ENCODE measurements around the gene GNG8. TPM values are rescaled to one million over a fixed set of nuclear protein-coding genes. Genes with fewer than 3 reads are reported as not detected.

The GNG8 gene
- total RNA-seq, 1 donor from 2014 or later: not detected

DNA sequence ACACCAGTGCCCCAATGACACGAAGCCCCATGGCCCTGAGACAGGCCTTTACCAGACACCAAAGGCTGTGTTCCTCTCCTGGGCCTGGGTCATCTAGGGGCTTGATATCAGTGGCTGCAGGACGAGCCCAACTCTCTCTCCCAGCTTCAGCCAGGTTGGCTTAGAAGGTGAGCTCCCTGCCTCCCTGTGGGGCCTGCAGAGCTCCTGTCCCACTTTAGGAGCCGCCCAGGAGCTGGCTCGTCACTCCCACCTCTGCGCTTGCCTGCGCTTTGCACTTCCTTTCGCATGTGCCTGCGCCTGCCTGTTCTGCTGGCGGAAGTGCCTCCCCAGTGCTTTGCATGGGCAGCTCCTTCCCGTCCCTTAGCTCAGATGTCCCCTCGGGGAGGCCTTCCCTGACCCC is 30.0 kb downstream of the GNG8 start:
- Histone ChIP-seq H3K27me3 (ENCODE audit: low read depth) (no peaks in the 10 kb centered on the region), H3K4me3 (no peak overlapping the region), H3K4me1 (peaks cover 29% of the 10 kb centered on the region), H3K27ac (no peak overlapping the region), H3K9me3 (no peaks in the 10 kb centered on the region), H3K36me3 (peaks cover 52% of the 10 kb centered on the region)
- peak; percentile 41 for DNase-seq
- intact Hi-C loops (cut with DNase I): loop anchor here (10.0 kb wide), 1 partner anchor 59 kb away; the partner anchor contains the start of gene DACT3
- ATAC-seq: no peak
- TF ChIP-seq, protein P1, sequence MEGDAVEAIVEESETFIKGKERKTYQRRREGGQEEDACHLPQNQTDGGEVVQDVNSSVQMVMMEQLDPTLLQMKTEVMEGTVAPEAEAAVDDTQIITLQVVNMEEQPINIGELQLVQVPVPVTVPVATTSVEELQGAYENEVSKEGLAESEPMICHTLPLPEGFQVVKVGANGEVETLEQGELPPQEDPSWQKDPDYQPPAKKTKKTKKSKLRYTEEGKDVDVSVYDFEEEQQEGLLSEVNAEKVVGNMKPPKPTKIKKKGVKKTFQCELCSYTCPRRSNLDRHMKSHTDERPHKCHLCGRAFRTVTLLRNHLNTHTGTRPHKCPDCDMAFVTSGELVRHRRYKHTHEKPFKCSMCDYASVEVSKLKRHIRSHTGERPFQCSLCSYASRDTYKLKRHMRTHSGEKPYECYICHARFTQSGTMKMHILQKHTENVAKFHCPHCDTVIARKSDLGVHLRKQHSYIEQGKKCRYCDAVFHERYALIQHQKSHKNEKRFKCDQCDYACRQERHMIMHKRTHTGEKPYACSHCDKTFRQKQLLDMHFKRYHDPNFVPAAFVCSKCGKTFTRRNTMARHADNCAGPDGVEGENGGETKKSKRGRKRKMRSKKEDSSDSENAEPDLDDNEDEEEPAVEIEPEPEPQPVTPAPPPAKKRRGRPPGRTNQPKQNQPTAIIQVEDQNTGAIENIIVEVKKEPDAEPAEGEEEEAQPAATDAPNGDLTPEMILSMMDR (IDR thresholded peaks at IDR 0.05): no peak

DNA sequence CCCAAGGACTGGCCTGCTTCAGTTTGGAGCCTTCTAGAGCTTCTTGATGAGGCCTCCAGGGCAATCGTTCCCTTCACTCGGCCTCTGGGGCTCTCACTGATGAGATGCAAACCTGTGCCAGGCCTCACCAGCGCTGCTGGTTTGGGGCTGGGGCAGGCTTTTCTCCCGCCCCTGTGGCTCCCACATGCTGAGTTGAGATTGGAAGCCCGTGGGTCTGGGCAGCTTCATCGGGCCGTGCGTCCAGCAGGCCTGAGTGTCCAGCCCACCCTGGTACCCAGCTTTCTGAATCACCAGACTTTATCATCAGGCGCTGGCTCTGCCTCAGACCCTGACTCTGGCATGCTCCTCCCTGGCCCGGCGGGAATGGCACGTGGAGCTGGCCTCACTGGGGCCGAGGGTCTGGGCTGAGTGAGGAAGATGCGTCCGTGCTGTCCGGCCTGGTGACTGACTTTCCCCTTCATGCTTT is 30.6 kb downstream of the GNG8 start:
- DNase-seq: peak; percentile 43
- Histone ChIP-seq H3K4me3 (no peak overlapping the region), H3K4me1 (peaks cover 25% of the 10 kb centered on the region), H3K27me3 (ENCODE audit: low read depth) (no peaks in the 10 kb centered on the region), H3K9me3 (no peaks in the 10 kb centered on the region), H3K36me3 (peaks cover 49% of the 10 kb centered on the region), H3K27ac (no peak overlapping the region)
- intact Hi-C loops (cut with DNase I): loop anchor here (10.0 kb wide), 1 partner anchor 59 kb away; the partner anchor contains the start of gene DACT3
- TF ChIP-seq, protein P1 (IDR thresholded peaks at IDR 0.05): no peak
- no peak for ATAC-seq

DNA sequence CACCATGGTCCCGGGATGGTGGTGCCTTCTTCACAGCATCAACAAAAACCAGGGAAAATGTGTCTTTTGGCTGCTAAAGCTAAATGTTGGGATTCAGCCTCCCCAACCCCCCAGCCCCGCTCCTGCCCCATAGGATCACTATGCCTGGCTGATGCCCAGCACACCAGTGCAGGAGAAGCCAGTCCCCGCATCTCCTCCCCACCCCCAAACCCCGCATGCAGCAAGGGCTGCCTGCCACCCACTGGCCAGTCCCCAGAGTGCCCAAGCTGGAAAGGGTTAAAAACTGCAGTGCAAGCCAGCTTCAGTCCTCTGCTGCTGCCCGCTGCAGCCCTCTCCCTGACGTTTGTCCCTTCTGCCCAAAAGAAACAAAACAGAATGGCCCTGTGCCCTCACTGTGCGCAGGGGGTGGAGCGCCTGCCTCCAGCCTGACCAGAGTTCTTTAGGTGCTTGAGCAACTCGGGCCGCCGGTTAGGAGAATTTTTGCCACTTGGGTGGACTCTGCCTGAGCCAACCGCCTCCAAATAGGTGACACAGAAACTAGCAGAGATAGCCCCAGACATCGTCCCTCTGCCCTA is 31.1 kb downstream of the GNG8 start:
- Histone ChIP-seq H3K27ac (no peak overlapping the region), H3K4me3 (no peak overlapping the region), H3K4me1 (peaks cover 29% of the 10 kb centered on the region), H3K9me3 (no peaks in the 10 kb centered on the region), H3K27me3 (ENCODE audit: low read depth) (no peaks in the 10 kb centered on the region), H3K36me3 (peaks cover 46% of the 10 kb centered on the region)
- ATAC-seq (no peak), DNase-seq (peak; percentile 28)
- TF ChIP-seq, protein P1 (IDR thresholded peaks at IDR 0.05): no peak
- intact Hi-C loops (cut with DNase I): loop anchor here (10.0 kb wide), 1 partner anchor 60 kb away; the partner anchor contains the start of gene DACT3

DNA sequence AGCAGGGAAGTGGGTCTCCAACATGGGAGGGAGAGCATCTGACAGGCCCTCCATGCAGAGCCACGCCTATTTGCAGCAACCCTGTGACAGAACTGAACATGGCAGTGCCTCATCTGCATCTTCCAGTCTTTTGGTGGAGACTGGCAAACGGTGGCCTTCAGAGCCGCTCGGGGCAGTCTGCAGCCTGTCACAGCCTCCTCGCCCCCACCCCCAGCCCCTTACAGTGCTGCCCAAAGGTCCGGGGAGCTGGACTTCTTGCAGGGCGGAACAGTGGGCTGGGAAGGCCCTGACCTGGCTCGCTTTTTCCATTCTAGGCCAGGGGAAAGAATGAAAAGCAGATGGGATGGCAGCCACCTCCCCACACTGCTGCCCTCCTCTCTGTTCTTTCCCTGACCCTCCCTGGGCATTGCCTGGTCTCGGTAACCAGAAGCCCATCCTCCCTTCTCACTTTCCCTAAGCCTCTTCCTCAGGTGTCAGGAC is 32.2 kb downstream of the GNG8 start:
- Histone ChIP-seq H3K27ac (no peak overlapping the region), H3K9me3 (no peaks in the 10 kb centered on the region), H3K4me1 (peaks cover 29% of the 10 kb centered on the region), H3K27me3 (ENCODE audit: low read depth) (no peaks in the 10 kb centered on the region), H3K36me3 (peaks cover 35% of the 10 kb centered on the region), H3K4me3 (no peak overlapping the region)
- intact Hi-C loops (cut with DNase I): loop anchor here (10.0 kb wide), 1 partner anchor 61 kb away; the partner anchor contains the start of gene DACT3
- ATAC-seq (no peak), DNase-seq (peak; percentile 32)
- TF ChIP-seq, protein P1 (IDR thresholded peaks at IDR 0.05): no peak

DNA sequence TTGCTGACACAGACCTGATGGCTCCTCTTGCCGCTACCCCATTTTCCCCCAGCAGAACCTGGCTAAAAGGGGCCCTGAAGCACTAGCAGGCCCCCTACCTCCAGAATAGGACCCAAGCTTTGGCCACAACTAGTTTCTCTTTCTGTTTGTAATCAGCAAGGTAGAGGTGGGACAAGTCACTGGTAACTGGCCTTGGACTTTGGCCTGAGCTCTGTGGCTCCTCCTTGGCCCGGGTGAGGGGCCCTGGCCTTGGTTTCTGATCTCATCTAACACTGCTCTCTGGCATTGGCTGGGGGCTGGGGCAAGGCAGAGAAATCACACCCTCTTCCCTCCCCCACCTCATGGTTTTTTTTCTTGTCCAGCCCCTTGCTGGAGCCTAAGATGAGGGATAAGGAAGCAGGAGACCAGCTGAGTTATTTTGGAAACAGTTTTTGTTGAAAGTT is 32.8 kb downstream of the GNG8 start:
- Histone ChIP-seq H3K27me3 (ENCODE audit: low read depth) (no peaks in the 10 kb centered on the region), H3K4me1 (peaks cover 29% of the 10 kb centered on the region), H3K27ac (peak overlapping the region; percentile 99), H3K36me3 (peaks cover 29% of the 10 kb centered on the region), H3K9me3 (no peaks in the 10 kb centered on the region), H3K4me3 (peak overlapping the region; percentile 100)
- peak; percentile 39 for DNase-seq
- ATAC-seq: no peak
- intact Hi-C loops (cut with DNase I): loop anchor here (10.0 kb wide), 1 partner anchor 62 kb away; the partner anchor contains the start of gene DACT3
- TF ChIP-seq, protein P1 (IDR thresholded peaks at IDR 0.05): no peak
